Transverse colon (tissue), 3 donors: ENCODE data around the gene VWF.

Experiments used
- CTCF ChIP-seq, 5 experiments: fragments of 200-600 bp in 3 of 5; fragments of 450-650 bp in 2 of 5; sonication (generic) in 3 of 5; IDR thresholded peaks; 1 replicate in 2 of 5; 2 replicates in 3 of 5; pipeline ENCODE4 v1.5.1; 2016 to 2017; ENCODE audit warnings: antibody characterized with exemption in 5 of 5, inconsistent platforms in 3 of 5, mild to moderate bottlenecking in 2 of 5, moderate library complexity in 1 of 5
- POLR2A ChIP-seq: fragments of 450-650 bp; IDR thresholded peaks from one replicate; pipeline ENCODE4 v1.6.1; 2016; ENCODE audit warnings: antibody characterized with exemption, mild to moderate bottlenecking, moderate library complexity

GRCh38 chr12:6157482-6157881 lies 33.0 kb upstream of the VWF start:
- TF ChIP-seq POLR2A (no peak), CTCF (IDR thresholded peaks at IDR 0.05) (no peak)
